Right kidney (tissue), 1 donor: ENCODE measurements around the gene ZNF148.

Source experiments
- DNase-seq: peaks from one replicate; pipeline ENCODE4 v3.0.0-alpha.2; 2016

ZNF148 gene

GRCh38 chr3:125221831-125222230 lies 153.3 kb downstream of the ZNF148 start:
- no peak for DNase-seq

DNA sequence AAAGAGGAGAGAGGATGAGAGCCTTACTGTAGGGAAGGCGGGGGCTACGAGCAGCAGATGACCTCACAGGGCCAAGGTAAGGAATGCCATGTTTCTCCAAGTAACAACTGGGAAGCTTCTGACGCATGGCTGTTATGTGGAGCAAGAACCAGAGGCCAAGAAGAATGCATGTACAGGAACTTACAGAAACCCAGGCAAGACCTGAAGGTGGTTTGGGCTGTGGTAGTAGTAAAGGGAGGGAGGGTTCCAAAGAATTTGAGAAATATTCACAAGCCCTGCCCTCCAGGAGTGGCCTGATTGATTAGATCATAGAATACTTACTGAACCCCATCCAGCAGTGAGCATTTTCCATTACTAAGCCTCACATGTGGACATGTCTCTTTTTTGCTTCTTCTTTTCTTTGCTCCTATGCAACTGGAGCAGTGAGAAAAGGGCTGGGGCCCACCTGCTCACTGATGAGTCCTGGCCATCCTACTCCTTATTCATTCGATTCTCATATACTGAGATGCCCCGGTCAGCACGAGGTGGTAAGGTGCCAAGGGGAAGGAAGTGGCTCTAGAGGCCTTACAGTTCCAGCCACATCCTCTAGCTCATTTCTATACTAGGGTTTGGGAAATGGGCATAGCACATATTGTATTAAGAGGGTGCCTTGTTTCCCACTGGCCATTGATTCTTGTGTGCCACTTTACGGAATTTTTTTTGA lies 154.2 kb downstream of the ZNF148 start:
- peak; percentile 18 for DNase-seq

DNA sequence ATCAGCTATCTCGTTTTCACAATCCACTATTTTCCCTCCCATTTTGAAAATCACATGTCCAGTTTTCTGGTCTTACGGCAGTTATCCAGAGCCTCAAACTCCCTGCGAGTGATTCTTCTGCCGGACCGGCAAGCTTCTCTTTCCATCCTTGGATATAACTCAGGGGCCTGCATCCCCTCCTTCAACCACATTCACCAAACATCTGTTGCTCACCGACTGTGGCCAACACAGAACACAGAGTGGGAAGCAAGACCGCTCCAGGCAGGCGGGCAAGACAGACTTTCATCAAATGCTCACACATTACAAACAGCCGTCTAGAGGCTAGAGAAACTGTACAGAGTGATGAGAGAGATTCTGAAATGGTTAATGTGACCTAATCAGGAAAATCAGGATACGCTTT lies 154.9 kb downstream of the ZNF148 start:
- DNase-seq, result no peak

DNA sequence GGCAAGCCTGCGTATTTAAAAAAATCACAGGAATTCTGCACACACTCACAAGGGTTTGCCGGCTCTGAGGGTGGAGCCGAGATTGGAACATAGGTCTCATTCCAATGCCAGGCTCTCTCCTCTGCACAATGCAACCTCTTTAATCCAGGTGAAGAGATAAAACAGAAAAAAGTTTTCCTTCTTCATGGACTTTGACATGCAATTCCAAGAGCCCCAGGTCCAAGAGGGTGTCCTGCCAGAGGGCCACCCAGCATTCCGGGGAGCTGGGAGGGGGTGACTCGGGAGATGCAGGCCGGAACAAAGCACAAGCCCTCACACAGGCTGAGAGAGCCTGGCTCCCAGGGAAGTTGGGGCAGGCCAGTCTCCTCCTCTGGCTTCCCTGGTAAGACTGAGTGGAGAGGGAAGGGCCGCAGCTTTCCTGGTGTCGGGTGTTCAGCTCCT lies 155.8 kb downstream of the ZNF148 start:
- DNase-seq, result peak; percentile 13

- DNase-seq, result no peak
Observed at GRCh38 chr3:125214738-125215137, 160.4 kb downstream of the ZNF148 start.

- DNase-seq, result no peak
Observed at GRCh38 chr3:125213946-125214542, 161.1 kb downstream of the ZNF148 start.

- DNase-seq, result no peak
Observed at GRCh38 chr3:125213364-125213755, 161.8 kb downstream of the ZNF148 start.

DNA sequence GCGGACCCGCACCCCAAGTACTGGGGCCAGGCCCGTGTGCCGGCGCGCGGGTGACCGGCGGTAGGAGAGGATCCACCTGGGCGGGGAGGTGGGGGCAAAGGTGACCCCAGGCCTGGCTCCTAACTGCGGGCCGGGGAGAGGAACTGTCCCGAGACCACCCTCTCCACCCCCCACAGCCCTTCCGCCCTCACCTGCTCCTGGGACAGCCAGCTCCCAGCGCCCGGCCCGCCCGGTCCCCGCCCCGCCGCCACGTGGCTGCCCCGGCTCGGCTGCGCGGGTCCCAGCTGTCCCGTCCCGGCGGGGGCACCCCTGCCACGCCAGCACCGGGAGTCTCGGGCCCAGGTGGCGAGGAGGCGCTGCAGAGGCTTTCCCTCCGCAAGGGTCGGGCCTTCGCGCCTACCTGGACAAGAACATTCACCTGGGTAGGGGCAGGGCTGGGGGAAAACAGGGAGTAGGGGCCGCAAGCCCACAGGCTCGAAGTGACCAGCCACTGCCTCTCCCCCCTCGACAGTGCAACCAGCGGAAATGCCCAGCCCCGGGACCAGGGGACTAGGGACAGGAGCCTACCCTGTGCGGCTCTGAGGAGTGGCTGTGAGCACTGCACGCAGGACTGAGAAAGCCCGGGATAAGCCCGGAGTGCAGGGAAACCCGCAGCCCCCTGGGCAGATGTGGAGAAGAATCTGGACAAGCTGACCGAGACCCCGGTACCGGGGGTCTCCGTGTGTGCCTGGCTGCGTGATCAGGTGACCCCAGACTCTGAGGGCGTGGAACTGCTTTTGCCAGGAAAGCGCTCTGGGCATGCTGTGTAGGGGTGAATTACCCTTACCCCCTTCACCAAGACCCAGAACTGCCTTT lies 162.4 kb downstream of the ZNF148 start, which contains the start of gene SLC12A8:
TSS of gene SLC12A8 (minus strand) at position 240 of the 855 bp plus-strand sequence. CDS start 1,399 bp downstream, outside the sequence.
- DNase-seq, result peak; percentile 57

- DNase-seq, result peak; percentile 74
Observed at GRCh38 chr3:125212091-125212508, 163.0 kb downstream of the ZNF148 start.

- no peak for DNase-seq
Observed at GRCh38 chr3:125211523-125212090, 163.5 kb downstream of the ZNF148 start.

DNA sequence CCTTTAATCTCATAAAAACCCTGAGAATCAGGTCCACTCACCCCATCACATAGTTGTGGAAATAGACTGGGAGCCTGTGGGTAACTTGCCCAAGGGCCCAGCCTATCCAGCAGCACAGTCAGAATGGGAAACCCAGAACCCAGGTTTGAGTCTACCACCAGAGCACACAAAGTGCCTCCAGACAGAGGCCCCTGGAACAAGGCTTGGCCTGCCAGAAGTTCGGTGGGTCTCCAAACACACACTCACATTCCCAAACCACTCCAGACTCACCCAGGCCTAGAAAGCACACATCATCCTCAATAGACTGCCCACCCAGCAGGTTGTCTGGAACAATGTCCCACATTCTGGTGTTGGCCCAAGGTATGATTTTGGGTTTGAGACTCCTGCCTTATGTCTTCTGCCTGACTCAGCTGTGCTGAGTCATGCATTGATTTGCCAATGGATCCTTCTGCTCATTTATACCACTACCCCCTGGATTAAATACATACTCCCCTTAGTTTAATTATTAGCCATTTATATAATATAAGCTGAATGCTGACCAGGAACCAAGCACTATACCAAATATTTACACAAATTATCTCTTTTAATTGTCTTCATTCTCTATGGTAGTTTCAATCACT lies 167.1 kb downstream of the ZNF148 start:
- no peak for DNase-seq

GRCh38 chr3:125207507-125207906 lies 167.6 kb downstream of the ZNF148 start:
- no peak for DNase-seq

GRCh38 chr3:125206934-125207333 lies 168.2 kb downstream of the ZNF148 start:
- DNase-seq, result no peak

GRCh38 chr3:125203731-125204130 lies 171.4 kb downstream of the ZNF148 start:
- no peak for DNase-seq

DNA sequence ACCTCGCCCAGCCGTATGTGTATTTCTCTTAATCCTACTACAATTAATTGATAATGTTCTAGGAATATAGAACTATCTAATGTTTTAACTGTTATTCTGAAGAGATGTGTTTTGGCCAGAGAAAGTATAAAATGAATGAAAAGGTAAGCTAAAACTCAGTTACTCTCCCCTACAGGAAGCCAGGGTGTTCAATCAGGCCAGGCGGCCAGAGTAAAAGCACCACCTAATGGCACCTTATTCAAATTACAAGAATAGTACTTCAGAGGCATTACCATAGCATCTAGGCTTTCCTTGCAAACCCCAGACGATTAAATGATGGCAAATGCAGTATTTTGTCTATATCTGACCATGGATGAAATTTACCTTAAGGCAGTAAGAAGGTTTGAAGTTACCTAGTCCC lies 172.9 kb downstream of the ZNF148 start:
- DNase-seq, result no peak

GRCh38 chr3:125200731-125201139 lies 174.4 kb downstream of the ZNF148 start:
- no peak for DNase-seq

DNA sequence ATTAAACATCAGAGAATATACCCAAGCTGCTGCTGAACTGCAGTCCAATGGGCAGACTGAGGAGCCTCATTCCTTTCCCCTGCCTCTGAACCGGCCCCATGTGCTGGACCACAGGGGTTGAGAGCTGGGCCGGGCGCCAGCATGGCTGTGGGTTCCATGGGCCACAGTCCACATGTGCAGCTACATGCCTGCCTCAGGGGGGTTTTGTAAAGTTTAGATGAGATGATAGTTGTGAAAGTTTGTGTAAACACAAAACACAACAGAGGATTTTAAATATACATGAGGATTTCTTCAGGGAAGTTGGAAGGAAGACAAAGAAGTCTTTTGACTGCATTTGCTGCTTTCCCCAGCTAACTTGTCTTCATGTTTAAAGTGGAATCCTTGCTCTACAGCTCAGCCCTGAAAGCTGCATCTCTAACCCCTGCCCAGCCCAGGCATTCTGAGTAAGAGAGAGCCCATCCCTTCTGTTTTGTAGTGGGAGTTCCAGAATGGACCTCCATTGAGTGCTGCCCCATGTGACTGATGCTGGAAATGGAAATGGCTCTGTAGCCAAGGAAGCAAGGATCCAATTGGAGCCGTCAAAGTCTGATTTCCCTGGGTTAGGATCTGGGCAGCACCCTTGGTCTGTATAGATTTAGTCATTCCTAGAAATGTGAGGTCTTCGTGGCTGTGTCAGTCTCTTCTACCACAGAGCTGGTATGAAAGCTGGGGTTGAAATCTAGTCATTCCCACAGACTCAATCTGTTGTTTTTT lies 180.1 kb downstream of the ZNF148 start:
- no peak for DNase-seq

GRCh38 chr3:125194061-125194848 lies 180.9 kb downstream of the ZNF148 start:
- no peak for DNase-seq

GRCh38 chr3:125192190-125193035 lies 182.7 kb downstream of the ZNF148 start:
- peak; percentile 17 for DNase-seq

DNA sequence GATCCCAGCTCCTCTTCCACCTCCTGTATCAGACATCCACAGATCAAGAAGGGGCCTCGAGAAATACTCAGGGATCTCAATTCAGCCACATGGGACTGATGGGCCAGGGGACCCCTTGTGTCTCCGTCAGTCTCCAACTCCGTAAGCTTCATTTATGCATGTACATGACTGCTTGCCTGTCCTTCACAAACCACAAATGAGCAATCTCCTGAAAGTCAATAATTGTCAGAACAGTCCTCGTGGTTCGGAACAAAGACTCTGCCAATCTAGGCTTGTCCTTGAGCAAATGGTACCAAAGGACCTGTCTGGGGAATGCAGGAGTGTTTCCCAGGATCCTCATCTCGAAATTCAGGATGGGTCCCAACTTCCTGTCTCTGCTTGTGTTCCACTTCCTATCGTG lies 183.4 kb downstream of the ZNF148 start:
- DNase-seq, result no peak
